Left cardiac atrium (tissue), 4 donors: Measurements from ENCODE around the gene AFAP1. TPM values are rescaled to one million over a fixed set of nuclear protein-coding genes. Genes with fewer than 3 reads are reported as not detected.
A peak's percentile ranks its signal among the peaks of the same experiment; 100 is the strongest.

Experiments
- ATAC-seq, 2 donors: fragments of 200-7000 bp; cut with Tn5 transposase; one replicate each; pipeline ENCODE4 v1.9.1; 2020; ENCODE audit warnings: mild to moderate bottlenecking in 2 of 2, moderate library complexity in 2 of 2
- DNase-seq: peaks from one replicate; pipeline ENCODE4 v3.0.0-alpha.2; 2020
- intact Hi-C, 2 donors: fragments of 100-400 bp; cut with DNase I; formaldehyde crosslinking; loops; one replicate each; pipeline versions ENCODE4 v1.14.1 to v1.15.1; 2022 to 2023
- total RNA-seq, 2 donors: library from RNA; stranded (reverse); fragmentation: NEBNext Ultra II Directional; extraction: Animal tissue kit (Norgen Biotek cat#: 25700); gene quantifications; one replicate each; pipeline ENCODE4 v1.2.1, GENCODE V29; 2021
- donor health status: DM: no; HTN: yes; CAD: no.
- donor health status: DM: no; HTN: yes; CAD: no; lungs with severe emphysema.
- donor health status: DM: yes; HTN: yes; CAD: no.
- donor health status: Dilated cardiomyopathy.

The AFAP1 gene
- total RNA-seq, 2 donors from 2014 or later, result 19.6 to 33.3 TPM

DNA sequence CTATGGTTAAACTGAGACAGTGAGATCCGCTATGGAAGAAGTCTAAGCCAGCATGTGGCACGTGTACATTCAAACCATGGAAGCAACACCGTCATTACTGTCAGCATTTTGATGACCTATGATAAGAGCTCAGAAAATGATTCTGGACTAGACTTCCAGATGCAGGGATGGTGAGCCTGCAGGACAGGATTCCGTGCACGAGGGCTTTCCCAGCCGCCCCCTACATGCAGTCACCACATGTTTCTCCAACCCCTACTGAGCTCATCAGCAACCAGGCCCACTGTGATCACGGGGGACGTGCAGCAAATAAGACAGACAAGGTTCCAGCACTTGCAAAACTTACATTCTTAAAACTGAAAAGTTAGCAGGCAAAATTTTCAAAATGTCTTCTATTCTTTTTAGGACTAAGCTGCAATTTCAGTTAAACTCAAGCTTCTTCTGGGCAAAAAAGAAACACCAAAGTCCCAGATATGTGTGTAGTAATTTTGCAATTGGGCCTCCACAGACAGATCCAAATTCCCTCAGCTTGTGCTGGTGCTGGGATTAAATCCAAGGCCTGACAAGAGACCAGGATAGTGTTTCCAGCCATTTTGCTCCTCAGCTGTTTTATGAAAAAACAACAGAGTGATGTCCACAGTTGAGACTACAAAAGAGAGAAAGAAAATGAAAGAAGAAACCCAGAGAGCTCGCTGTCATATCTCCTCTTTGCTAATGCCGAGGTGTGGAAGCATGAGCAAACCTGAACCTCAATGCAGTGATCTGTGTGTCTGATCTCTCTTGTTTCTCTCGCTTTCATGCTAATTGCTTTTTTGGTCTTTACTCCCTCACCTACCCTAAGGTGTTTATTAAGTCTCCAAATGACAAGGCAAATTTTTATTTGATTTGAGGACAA, 118.2 kb downstream of the AFAP1 start:
- intact Hi-C loops, result no loop called here

DNA sequence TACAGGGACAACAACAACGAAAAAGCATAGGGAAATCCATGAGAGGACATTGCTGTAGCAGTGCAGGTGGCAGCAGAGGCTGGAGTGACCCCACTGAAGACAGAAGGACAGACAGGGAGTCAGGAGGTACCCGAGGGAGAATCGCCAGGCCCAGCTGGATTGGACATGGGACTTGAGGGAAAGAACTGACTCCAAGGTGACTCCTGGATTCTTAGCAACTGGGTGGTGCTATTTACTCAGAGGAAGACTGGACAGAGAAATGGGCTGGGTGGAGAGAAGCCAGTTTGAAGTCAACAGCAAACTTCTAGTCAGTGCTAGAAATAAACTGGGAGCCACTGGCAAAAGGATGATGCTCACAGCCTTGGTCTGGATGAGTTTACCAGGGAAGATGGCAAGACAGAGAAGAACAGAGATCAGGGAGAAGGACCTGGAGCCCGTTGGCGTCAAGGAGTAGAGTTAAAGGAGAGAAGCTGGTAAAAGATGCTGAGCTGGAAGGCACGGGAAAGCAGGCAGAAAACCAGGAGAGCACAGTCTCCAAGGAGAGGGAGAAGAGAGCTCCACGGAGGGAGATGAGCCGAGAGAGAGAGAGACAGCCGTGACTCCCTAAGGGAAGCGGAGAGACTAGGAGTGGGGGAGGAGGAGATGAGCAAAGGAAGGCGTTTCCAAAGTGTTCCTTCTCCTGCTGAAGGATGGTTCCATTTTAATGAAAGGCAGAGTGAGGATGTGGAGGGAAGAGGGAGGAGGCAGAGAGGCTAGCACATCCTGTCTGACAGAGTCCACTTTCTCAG, 119.4 kb downstream of the AFAP1 start:
- DNase-seq, result no peak
- no peak for ATAC-seq

More for the DNA sequence above, 118.2 kb downstream of the AFAP1 start:
- DNase-seq (no peak), ATAC-seq (peak in 1 of 2 donors; percentile 22)

GRCh38 chr4:7819446-7819845, 120.2 kb downstream of the AFAP1 start:
- no peak for ATAC-seq
- no peak for DNase-seq
- intact Hi-C loops, result no loop called here

More for the DNA sequence above, 119.4 kb downstream of the AFAP1 start:
- intact Hi-C loops, result no loop called here

GRCh38 chr4:7818399-7818911, 121.2 kb downstream of the AFAP1 start:
- ATAC-seq (peak; percentile 32 to 43), DNase-seq (peak; percentile 60)
- intact Hi-C loops, result no loop called here

- no peak for DNase-seq
- intact Hi-C loops, result no loop called here
- ATAC-seq, result peak in 1 of 2 donors; percentile 13
Measured at GRCh38 chr4:7817877-7818398, 121.7 kb downstream of the AFAP1 start.

- ATAC-seq, result no peak
- DNase-seq, result no peak
- intact Hi-C loops, result no loop called here
Measured at GRCh38 chr4:7816771-7817170, 122.9 kb downstream of the AFAP1 start.

- no peak for ATAC-seq
- intact Hi-C loops, result no loop called here
- no peak for DNase-seq
Measured at GRCh38 chr4:7815981-7816380, 123.7 kb downstream of the AFAP1 start.

- DNase-seq, result no peak
- no peak for ATAC-seq
- intact Hi-C loops, result no loop called here
Measured at GRCh38 chr4:7815562-7815961, 124.1 kb downstream of the AFAP1 start.

GRCh38 chr4:7814451-7814850, 125.2 kb downstream of the AFAP1 start:
- DNase-seq (no peak), ATAC-seq (no peak)
- intact Hi-C loops, result no loop called here

DNA sequence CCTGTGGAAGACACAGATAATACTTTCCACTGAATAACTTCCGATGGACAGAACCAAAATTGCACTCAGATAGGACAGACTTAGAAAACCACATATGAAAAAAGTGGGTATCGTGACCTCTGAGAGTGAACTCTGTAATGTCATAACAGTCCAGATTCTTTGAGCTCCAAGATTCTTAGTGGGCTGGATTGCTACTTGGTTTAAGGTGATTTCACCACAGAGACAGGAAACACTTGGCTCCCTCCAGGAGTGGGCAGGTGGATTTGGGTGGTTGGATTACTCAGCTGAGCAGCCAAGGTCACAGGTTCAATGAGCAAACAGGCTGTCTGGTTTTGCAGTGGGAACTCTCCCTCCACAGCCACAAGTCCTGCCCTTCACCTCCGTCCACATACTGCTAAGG, 126.0 kb downstream of the AFAP1 start:
- intact Hi-C loops, result no loop called here
- ATAC-seq (peak in 1 of 2 donors; percentile 33), DNase-seq (no peak)

DNA sequence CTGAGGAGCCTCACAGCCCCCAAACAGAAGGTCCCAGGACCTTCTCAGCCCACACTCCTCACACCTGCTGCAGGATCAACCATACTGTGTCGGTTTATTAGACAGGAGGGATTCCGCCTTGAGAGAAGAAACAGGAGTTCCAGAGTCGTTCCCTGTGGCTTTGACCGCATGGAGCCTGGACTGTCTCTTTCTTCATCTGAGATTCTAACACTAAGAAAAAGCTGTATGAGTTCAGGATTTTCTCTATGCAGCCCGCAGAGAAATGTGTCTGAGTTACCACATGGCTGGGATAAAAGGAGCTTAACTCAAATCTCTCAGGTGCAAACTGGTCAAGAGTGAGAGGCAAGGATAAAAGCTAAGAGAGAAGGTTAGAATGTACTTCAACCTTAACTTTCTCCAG, 126.7 kb downstream of the AFAP1 start:
- ATAC-seq (no peak), DNase-seq (no peak)
- intact Hi-C loops, result no loop called here

GRCh38 chr4:7812231-7812857, 127.3 kb downstream of the AFAP1 start:
- no peak for DNase-seq
- intact Hi-C loops, result no loop called here
- peak; percentile 1 to 4 for ATAC-seq

DNA sequence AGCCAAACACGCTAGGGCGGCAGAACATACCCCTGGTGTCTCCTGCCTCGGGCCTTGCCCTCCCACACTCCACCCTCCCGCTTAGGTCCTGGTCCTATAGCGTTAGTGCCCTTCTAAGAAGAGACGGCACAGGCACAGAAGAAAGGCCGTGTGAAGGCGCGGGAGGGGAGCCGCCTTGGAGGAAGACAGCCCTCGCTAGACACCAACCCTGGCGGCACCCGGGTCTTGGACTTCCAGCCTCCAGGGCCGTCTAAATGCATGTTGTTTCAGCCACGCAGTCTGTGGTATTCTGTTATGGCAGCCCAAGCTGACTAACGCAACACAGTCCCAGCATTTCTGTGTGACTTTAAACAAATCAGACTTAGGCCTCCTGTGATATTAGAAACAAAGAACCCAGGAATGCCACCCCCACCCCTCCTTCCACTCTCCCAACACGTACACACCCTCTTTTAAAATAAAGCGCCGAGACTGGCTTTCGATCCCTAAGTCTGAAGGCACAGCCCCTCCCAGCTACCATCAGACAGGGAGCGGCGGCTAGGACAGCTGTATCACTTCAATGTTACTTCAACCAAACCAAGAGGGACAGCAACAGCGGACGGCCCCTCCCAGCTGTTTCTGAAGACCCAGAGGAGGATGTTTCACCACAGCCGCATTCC, 128.0 kb downstream of the AFAP1 start:
- intact Hi-C loops, result no loop called here
- ATAC-seq (peak; percentile 71 to 74), DNase-seq (peak; percentile 76)

DNA sequence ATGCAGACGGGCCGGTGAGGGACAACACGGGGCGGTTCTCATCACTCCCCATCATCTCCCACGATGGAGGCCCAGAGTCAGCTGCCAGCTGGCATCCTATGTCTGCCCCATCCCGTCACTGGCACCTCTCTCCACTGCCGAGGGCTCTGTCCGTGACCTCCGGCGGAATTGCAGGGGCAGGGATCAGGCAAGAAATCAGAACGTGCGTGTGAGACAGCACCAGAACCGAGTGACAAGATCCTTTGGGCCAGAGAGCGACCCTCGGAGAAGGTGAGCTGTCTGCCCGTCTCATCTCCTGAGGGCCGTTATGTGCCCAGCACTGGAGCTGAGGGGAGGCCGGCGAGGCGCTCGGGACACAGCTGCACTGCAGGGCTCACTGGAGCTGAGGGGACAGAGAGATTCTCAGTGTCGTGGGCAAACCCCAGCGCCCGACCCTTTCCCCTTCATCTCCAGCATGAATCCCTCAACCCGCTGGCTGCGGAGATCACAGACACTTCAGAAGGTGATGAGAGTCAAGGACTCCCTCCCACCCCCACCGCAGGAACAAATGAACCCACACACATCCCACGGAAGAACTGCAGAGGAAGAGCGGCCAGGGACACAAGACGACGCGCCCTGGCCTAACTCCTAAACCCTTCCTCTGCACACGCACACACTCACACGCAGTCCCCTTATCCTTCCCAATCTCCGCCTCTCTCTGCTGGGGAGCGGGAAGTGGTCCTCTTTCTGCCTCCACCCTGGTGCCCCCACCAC, 128.7 kb downstream of the AFAP1 start:
- peak; percentile 63 for DNase-seq
- intact Hi-C loops, result no loop called here
- peak; percentile 4 to 9 for ATAC-seq

DNA sequence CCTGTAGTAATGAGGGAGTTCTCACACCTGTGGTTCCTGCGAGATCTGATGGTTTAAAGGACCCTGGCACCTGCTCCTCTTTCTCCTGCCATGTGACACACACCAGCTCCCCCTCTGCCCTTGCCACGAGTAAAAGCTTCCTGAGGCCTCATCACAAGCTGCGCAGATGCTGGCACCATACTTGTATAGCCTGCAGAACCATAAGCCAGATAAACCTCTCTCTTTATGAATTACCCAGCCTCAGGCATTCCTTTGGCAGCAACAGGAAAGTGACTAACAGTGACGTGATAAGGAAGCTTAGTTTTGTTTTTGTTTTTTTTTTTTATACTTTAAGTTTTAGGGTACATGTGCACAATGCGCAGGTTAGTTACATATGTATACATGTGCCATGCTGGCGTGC, 130.9 kb downstream of the AFAP1 start:
- no peak for ATAC-seq
- no peak for DNase-seq
- intact Hi-C loops, result loop anchor here in 1 of 2 donors (5.0 kb wide), 1 partner anchor 129 kb away; the partner anchor contains the start of gene AFAP1

- ATAC-seq (no peak), DNase-seq (no peak)
- intact Hi-C loops, result loop anchor here in 1 of 2 donors (5.0 kb wide), 1 partner anchor 129 kb away; the partner anchor contains the start of gene AFAP1
Measured at GRCh38 chr4:7808181-7808580, 131.5 kb downstream of the AFAP1 start.

DNA sequence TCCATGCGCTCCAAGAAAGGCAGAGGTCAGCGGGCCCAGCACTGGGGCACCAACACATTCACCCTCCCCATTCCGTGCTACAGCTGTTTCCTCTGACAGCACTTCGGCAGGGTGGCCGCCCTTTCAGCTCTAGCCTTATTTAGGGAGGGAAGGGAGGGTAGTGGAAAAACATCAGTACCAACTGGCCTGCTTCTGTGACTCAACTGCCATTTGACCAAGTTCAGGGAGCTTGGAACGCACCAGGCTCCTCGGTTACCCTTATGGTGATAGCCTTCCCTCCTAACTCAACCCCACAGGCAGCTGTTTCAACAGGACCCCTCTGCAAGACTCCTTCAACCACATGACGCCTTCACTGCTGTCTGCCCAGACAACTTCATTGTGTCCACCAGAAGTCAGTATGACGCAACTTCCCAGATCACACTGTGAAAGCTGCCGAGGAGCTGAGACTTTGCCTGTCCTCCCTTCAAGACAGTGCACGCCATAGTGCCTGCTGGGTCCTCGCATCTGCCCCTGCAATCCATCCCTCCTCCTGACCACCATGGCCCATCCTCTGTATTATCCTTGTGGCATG, 132.2 kb downstream of the AFAP1 start:
- ATAC-seq (peak in 1 of 2 donors; percentile 4), DNase-seq (peak; percentile 59)
- intact Hi-C loops, result loop anchor here in 1 of 2 donors (5.0 kb wide), 1 partner anchor 130 kb away; the partner anchor contains the start of gene AFAP1
